ENCODE results near the gene NR6A1.

NR6A1 gene

GRCh38 chr9:124511426-124511840, 259.7 kb downstream of the NR6A1 start:
- no peak for DNase-seq (ENCODE audit: low read depth)
- no peak for TF ChIP-seq CTCF (IDR thresholded peaks at IDR 0.05; ENCODE audit: control insufficient read depth, extremely low read depth, insufficient read depth)
- no peak overlapping the region for H3K4me3 ChIP-seq (ENCODE audit: low read depth, low read length)

- no peak for TF ChIP-seq CTCF (IDR thresholded peaks at IDR 0.05; ENCODE audit: control insufficient read depth, extremely low read depth, insufficient read depth)
- no peak for DNase-seq (ENCODE audit: low read depth)
- no peak overlapping the region for H3K4me3 ChIP-seq (ENCODE audit: low read depth, low read length)
Observed at GRCh38 chr9:124510650-124511425, 260.3 kb downstream of the NR6A1 start.

GRCh38 chr9:124507880-124508423, 263.2 kb downstream of the NR6A1 start:
- TF ChIP-seq CTCF (IDR thresholded peaks at IDR 0.05; ENCODE audit: control insufficient read depth, extremely low read depth, insufficient read depth) = no peak
- H3K4me3 ChIP-seq (ENCODE audit: low read depth, low read length) = no peak overlapping the region
- no peak for DNase-seq (ENCODE audit: low read depth)

GRCh38 chr9:124506931-124507879, 263.9 kb downstream of the NR6A1 start, which contains the start of gene NR5A1:
Gene NR5A1, minus strand, starts transcription at chr9:124507399. Its CDS starts 4,004 bp downstream, at chr9:124503395.
- DNase-seq (ENCODE audit: low read depth) = no peak
- H3K4me3 ChIP-seq (ENCODE audit: low read depth, low read length) = no peak within 1 kb of the TSS
- no peak for TF ChIP-seq CTCF (IDR thresholded peaks at IDR 0.05; ENCODE audit: control insufficient read depth, extremely low read depth, insufficient read depth)

- no peak overlapping the region for H3K4me3 ChIP-seq (ENCODE audit: low read depth, low read length)
- no peak for DNase-seq (ENCODE audit: low read depth)
- TF ChIP-seq CTCF (IDR thresholded peaks at IDR 0.05; ENCODE audit: control insufficient read depth, extremely low read depth, insufficient read depth) = no peak
Observed at GRCh38 chr9:124506433-124506832, 264.7 kb downstream of the NR6A1 start.

GRCh38 chr9:124505901-124506346, 265.2 kb downstream of the NR6A1 start:
- no peak for TF ChIP-seq CTCF (IDR thresholded peaks at IDR 0.05; ENCODE audit: control insufficient read depth, extremely low read depth, insufficient read depth)

More at GRCh38 chr9:124505901-124506346, 265.2 kb downstream of the NR6A1 start:
- no peak for DNase-seq (ENCODE audit: low read depth)
- no peak overlapping the region for H3K4me3 ChIP-seq (ENCODE audit: low read depth, low read length)

All from LNCaP clone FGC (cell line).